ENCODE measurements around the gene WDFY2.

GRCh38 chr13:51541809-51542258 is 42.4 kb upstream of the WDFY2 start:
- TF ChIP-seq CTCF (conservative IDR thresholded peaks at IDR 0.05; ENCODE audit: low read length) (no peak), EZH2phosphoT487 (IDR thresholded peaks at IDR 0.05; ENCODE audit: borderline replicate concordance) (no peak)
